ENCODE data around the gene PCDHGB5.
"Not testable (repeated sequence)": the region's sequence is repeated elsewhere in the genome, so short reads cannot be mapped to it uniquely, and the experiment has no call there.

The PCDHGB5 gene

GRCh38 chr5:141397756-141398551, at the start of gene PCDHGB5:
PCDHGB5 (plus strand) TSS chr5:141397947; CDS start chr5:141398128, 181 bp downstream.
- not testable (repeated sequence) for H3K4me1 ChIP-seq (ENCODE audit: control insufficient read depth, insufficient read depth, low read length, unreplicated experiment); H3K27ac ChIP-seq (ENCODE audit: low read depth, low read length); H3K36me3 ChIP-seq (ENCODE audit: insufficient read depth, low read length); H3K79me2 ChIP-seq (ENCODE audit: control insufficient read depth, insufficient read depth, low read length, unreplicated experiment)
- peak within 1 kb of the TSS; percentile 76 for H3K4me3 ChIP-seq (ENCODE audit: low read depth, low read length)
- peak within 1 kb of the TSS; percentile 45 for H2AFZ ChIP-seq (ENCODE audit: low read length, unreplicated experiment)
- peaks cover 79% of the 10 kb centered on the region for H3K27me3 ChIP-seq (ENCODE audit: insufficient read depth, low read length)

- Histone ChIP-seq H3K27ac (ENCODE audit: low read depth, low read length) (no peak within 1 kb of the TSS), H3K79me2 (ENCODE audit: control insufficient read depth, insufficient read depth, low read length, unreplicated experiment) (no peaks in the 10 kb centered on the region), H3K36me3 (ENCODE audit: insufficient read depth, low read length) (no peaks in the 10 kb centered on the region), H3K4me3 (ENCODE audit: low read depth, low read length) (peak within 1 kb of the TSS; percentile 75), H2AFZ (ENCODE audit: low read length, unreplicated experiment) (peak within 1 kb of the TSS; percentile 69), H3K4me1 (ENCODE audit: control insufficient read depth, insufficient read depth, low read length, unreplicated experiment) (no peaks in the 10 kb centered on the region), H3K27me3 (ENCODE audit: insufficient read depth, low read length) (peaks cover 78% of the 10 kb centered on the region)
Observed at GRCh38 chr5:141349917-141350619, 47.7 kb upstream of the PCDHGB5 start, which contains the start of gene PCDHGB1. PCDHGB1 (plus strand) TSS chr5:141350099; CDS start chr5:141350261, 162 bp downstream.

GRCh38 chr5:141351591-141351990, 46.2 kb upstream of the PCDHGB5 start:
- Histone ChIP-seq H3K36me3 (ENCODE audit: insufficient read depth, low read length) (no peaks in the 10 kb centered on the region), H2AFZ (ENCODE audit: low read length, unreplicated experiment) (no peak overlapping the region), H3K4me3 (ENCODE audit: low read depth, low read length) (no peak overlapping the region), H3K79me2 (ENCODE audit: control insufficient read depth, insufficient read depth, low read length, unreplicated experiment) (no peaks in the 10 kb centered on the region), H3K27me3 (ENCODE audit: insufficient read depth, low read length) (peaks cover 85% of the 10 kb centered on the region), H3K4me1 (ENCODE audit: control insufficient read depth, insufficient read depth, low read length, unreplicated experiment) (no peaks in the 10 kb centered on the region), H3K27ac (ENCODE audit: low read depth, low read length) (no peak overlapping the region)

- Histone ChIP-seq H3K27ac (ENCODE audit: low read depth, low read length) (no peak within 1 kb of the TSS), H3K4me1 (ENCODE audit: control insufficient read depth, insufficient read depth, low read length, unreplicated experiment) (no peaks in the 10 kb centered on the region), H3K27me3 (ENCODE audit: insufficient read depth, low read length) (peaks cover 89% of the 10 kb centered on the region), H3K36me3 (ENCODE audit: insufficient read depth, low read length) (no peaks in the 10 kb centered on the region), H3K4me3 (ENCODE audit: low read depth, low read length) (peak within 1 kb of the TSS; percentile 79), H3K79me2 (ENCODE audit: control insufficient read depth, insufficient read depth, low read length, unreplicated experiment) (no peaks in the 10 kb centered on the region), H2AFZ (ENCODE audit: low read length, unreplicated experiment) (peak within 1 kb of the TSS; percentile 90)
Observed at GRCh38 chr5:141354900-141355469, 42.8 kb upstream of the PCDHGB5 start, which contains the start of gene PCDHGA4. PCDHGA4 (plus strand) TSS chr5:141355021; CDS start chr5:141355108, 87 bp downstream.

GRCh38 chr5:141355641-141356040, 42.1 kb upstream of the PCDHGB5 start:
- no peak overlapping the region for H3K27ac ChIP-seq (ENCODE audit: low read depth, low read length)
- H3K27me3 ChIP-seq (ENCODE audit: insufficient read depth, low read length), result peaks cover 89% of the 10 kb centered on the region
- H3K4me1 ChIP-seq (ENCODE audit: control insufficient read depth, insufficient read depth, low read length, unreplicated experiment), result no peaks in the 10 kb centered on the region
- peak overlapping the region; percentile 90 for H2AFZ ChIP-seq (ENCODE audit: low read length, unreplicated experiment)
- H3K36me3 ChIP-seq (ENCODE audit: insufficient read depth, low read length), result no peaks in the 10 kb centered on the region
- H3K4me3 ChIP-seq (ENCODE audit: low read depth, low read length), result peak overlapping the region; percentile 79
- H3K79me2 ChIP-seq (ENCODE audit: control insufficient read depth, insufficient read depth, low read length, unreplicated experiment), result no peaks in the 10 kb centered on the region

GRCh38 chr5:141356133-141356532, 41.6 kb upstream of the PCDHGB5 start:
- Histone ChIP-seq H2AFZ (ENCODE audit: low read length, unreplicated experiment) (no peak overlapping the region), H3K27ac (ENCODE audit: low read depth, low read length) (no peak overlapping the region), H3K27me3 (ENCODE audit: insufficient read depth, low read length) (peaks cover 89% of the 10 kb centered on the region), H3K4me3 (ENCODE audit: low read depth, low read length) (peak overlapping the region; percentile 79; the same call in 1 of the 2 replicates), H3K79me2 (ENCODE audit: control insufficient read depth, insufficient read depth, low read length, unreplicated experiment) (no peaks in the 10 kb centered on the region), H3K36me3 (ENCODE audit: insufficient read depth, low read length) (no peaks in the 10 kb centered on the region), H3K4me1 (ENCODE audit: control insufficient read depth, insufficient read depth, low read length, unreplicated experiment) (no peaks in the 10 kb centered on the region)

GRCh38 chr5:141356950-141357349, 40.8 kb upstream of the PCDHGB5 start:
- no peak overlapping the region for H2AFZ ChIP-seq (ENCODE audit: low read length, unreplicated experiment)
- H3K4me3 ChIP-seq (ENCODE audit: low read depth, low read length), result no peak overlapping the region
- no peaks in the 10 kb centered on the region for H3K4me1 ChIP-seq (ENCODE audit: control insufficient read depth, insufficient read depth, low read length, unreplicated experiment)

GRCh38 chr5:141359790-141360426, 37.8 kb upstream of the PCDHGB5 start, which contains the start of gene PCDHGB2:
PCDHGB2 (plus strand) TSS chr5:141359994; CDS start chr5:141360136, 142 bp downstream.
- H3K27ac ChIP-seq (ENCODE audit: low read depth, low read length), result no peak within 1 kb of the TSS
- H2AFZ ChIP-seq (ENCODE audit: low read length, unreplicated experiment), result no peak within 1 kb of the TSS
- no peaks in the 10 kb centered on the region for H3K36me3 ChIP-seq (ENCODE audit: insufficient read depth, low read length)
- H3K79me2 ChIP-seq (ENCODE audit: control insufficient read depth, insufficient read depth, low read length, unreplicated experiment), result no peaks in the 10 kb centered on the region
- peaks cover 91% of the 10 kb centered on the region for H3K27me3 ChIP-seq (ENCODE audit: insufficient read depth, low read length)
- no peaks in the 10 kb centered on the region for H3K4me1 ChIP-seq (ENCODE audit: control insufficient read depth, insufficient read depth, low read length, unreplicated experiment)
- H3K4me3 ChIP-seq (ENCODE audit: low read depth, low read length), result no peak within 1 kb of the TSS

More at GRCh38 chr5:141356950-141357349, 40.8 kb upstream of the PCDHGB5 start:
- Histone ChIP-seq H3K27ac (ENCODE audit: low read depth, low read length) (no peak overlapping the region), H3K79me2 (ENCODE audit: control insufficient read depth, insufficient read depth, low read length, unreplicated experiment) (no peaks in the 10 kb centered on the region), H3K36me3 (ENCODE audit: insufficient read depth, low read length) (no peaks in the 10 kb centered on the region), H3K27me3 (ENCODE audit: insufficient read depth, low read length) (peaks cover 87% of the 10 kb centered on the region)

GRCh38 chr5:141360685-141361084, 37.1 kb upstream of the PCDHGB5 start:
- Histone ChIP-seq H3K4me3 (ENCODE audit: low read depth, low read length) (no peak overlapping the region), H3K27me3 (ENCODE audit: insufficient read depth, low read length) (peaks cover 91% of the 10 kb centered on the region), H3K36me3 (ENCODE audit: insufficient read depth, low read length) (no peaks in the 10 kb centered on the region), H3K4me1 (ENCODE audit: control insufficient read depth, insufficient read depth, low read length, unreplicated experiment) (no peaks in the 10 kb centered on the region), H3K79me2 (ENCODE audit: control insufficient read depth, insufficient read depth, low read length, unreplicated experiment) (no peaks in the 10 kb centered on the region), H3K27ac (ENCODE audit: low read depth, low read length) (no peak overlapping the region), H2AFZ (ENCODE audit: low read length, unreplicated experiment) (no peak overlapping the region)

GRCh38 chr5:141362719-141363118, 35.0 kb upstream of the PCDHGB5 start:
- no peak overlapping the region for H3K4me3 ChIP-seq (ENCODE audit: low read depth, low read length)
- no peaks in the 10 kb centered on the region for H3K4me1 ChIP-seq (ENCODE audit: control insufficient read depth, insufficient read depth, low read length, unreplicated experiment)
- H3K27me3 ChIP-seq (ENCODE audit: insufficient read depth, low read length), result peaks cover 88% of the 10 kb centered on the region
- no peak overlapping the region for H3K27ac ChIP-seq (ENCODE audit: low read depth, low read length)
- no peak overlapping the region for H2AFZ ChIP-seq (ENCODE audit: low read length, unreplicated experiment)
- no peaks in the 10 kb centered on the region for H3K79me2 ChIP-seq (ENCODE audit: control insufficient read depth, insufficient read depth, low read length, unreplicated experiment)
- no peaks in the 10 kb centered on the region for H3K36me3 ChIP-seq (ENCODE audit: insufficient read depth, low read length)

Measured in ACC112 (cell line).